22Rv1 (cell line): ENCODE measurements around the gene FAM149B1.

ENCODE experiments used
- CTCF ChIP-seq: fragments of 450-650 bp; IDR thresholded peaks from 2 replicates; pipeline ENCODE4 v1.5.1; 2017; ENCODE audit warnings: mild to moderate bottlenecking
- ZFX ChIP-seq: fragments of 450-650 bp; IDR thresholded peaks from 2 replicates; pipeline ENCODE4 v1.6.1; 2017; ENCODE audit warnings: antibody characterized with exemption, borderline replicate concordance

GRCh38 chr10:73134727-73135126 is 33.2 kb upstream of the FAM149B1 start:
- TF ChIP-seq CTCF: no peak
- TF ChIP-seq ZFX: no peak
